KMS-11 (cell line): ENCODE measurements around the gene EDNRB.

Experiments used
- H2AFZ ChIP-seq: fragments of 200-600 bp; sonication (generic); 2 replicates; pipeline ENCODE4 v1.6.1; 2016; ENCODE audit warnings: antibody characterized with exemption, mixed run types, low read depth
- H3K27ac ChIP-seq: fragments of 200-600 bp; sonication (generic); 2 replicates; pipeline ENCODE4 v1.6.1; 2016; ENCODE audit warnings: mild to moderate bottlenecking, mixed run types
- H3K27me3 ChIP-seq: fragments of 200-600 bp; sonication (generic); 2 replicates; pipeline ENCODE4 v1.6.1; 2017; ENCODE audit warnings: mild to moderate bottlenecking, low read depth, mixed run types, moderate library complexity; ENCODE audit not compliant: insufficient read depth
- H3K36me3 ChIP-seq: fragments of 200-600 bp; sonication (generic); 2 replicates; pipeline ENCODE4 v1.6.1; 2017; ENCODE audit warnings: mild to moderate bottlenecking, mixed run types; ENCODE audit not compliant: insufficient read depth
- H3K4me1 ChIP-seq: fragments of 200-600 bp; sonication (generic); 2 replicates; pipeline ENCODE4 v1.6.1; 2016; ENCODE audit warnings: mild to moderate bottlenecking, low read depth, mixed run types; ENCODE audit not compliant: poor library complexity, severe bottlenecking
- H3K4me2 ChIP-seq: fragments of 200-600 bp; sonication (generic); 2 replicates; pipeline ENCODE4 v1.7.0; 2016; ENCODE audit warnings: mild to moderate bottlenecking, mixed run types
- H3K4me3 ChIP-seq: fragments of 200-600 bp; sonication (generic); IDR thresholded peaks from 2 replicates; pipeline ENCODE4 v1.6.1; 2017; ENCODE audit warnings: low read depth, low read length, mixed read lengths; ENCODE audit not compliant: insufficient read depth
- H3K79me2 ChIP-seq: fragments of 200-600 bp; sonication (generic); 2 replicates; pipeline ENCODE4 v1.6.1; 2016; ENCODE audit warnings: low read depth, mixed run types; ENCODE audit not compliant: insufficient read depth
- H3K9ac ChIP-seq: fragments of 200-600 bp; sonication (generic); 2 replicates; pipeline ENCODE4 v1.6.1; 2016; ENCODE audit warnings: mild to moderate bottlenecking, mixed run types
- H4K20me1 ChIP-seq: fragments of 200-600 bp; sonication (generic); 2 replicates; pipeline ENCODE4 v1.6.1; 2016; ENCODE audit warnings: mild to moderate bottlenecking, mixed run types; ENCODE audit not compliant: insufficient read depth
- TF ChIP-seq, protein P1 (sequence below): fragments of 200-600 bp; sonication (generic); conservative IDR thresholded peaks from 2 replicates; pipeline ENCODE4 v1.6.1; 2017; ENCODE audit warnings: low read depth, mild to moderate bottlenecking, antibody characterized with exemption, low read length, moderate library complexity, mixed read lengths

The EDNRB gene

DNA sequence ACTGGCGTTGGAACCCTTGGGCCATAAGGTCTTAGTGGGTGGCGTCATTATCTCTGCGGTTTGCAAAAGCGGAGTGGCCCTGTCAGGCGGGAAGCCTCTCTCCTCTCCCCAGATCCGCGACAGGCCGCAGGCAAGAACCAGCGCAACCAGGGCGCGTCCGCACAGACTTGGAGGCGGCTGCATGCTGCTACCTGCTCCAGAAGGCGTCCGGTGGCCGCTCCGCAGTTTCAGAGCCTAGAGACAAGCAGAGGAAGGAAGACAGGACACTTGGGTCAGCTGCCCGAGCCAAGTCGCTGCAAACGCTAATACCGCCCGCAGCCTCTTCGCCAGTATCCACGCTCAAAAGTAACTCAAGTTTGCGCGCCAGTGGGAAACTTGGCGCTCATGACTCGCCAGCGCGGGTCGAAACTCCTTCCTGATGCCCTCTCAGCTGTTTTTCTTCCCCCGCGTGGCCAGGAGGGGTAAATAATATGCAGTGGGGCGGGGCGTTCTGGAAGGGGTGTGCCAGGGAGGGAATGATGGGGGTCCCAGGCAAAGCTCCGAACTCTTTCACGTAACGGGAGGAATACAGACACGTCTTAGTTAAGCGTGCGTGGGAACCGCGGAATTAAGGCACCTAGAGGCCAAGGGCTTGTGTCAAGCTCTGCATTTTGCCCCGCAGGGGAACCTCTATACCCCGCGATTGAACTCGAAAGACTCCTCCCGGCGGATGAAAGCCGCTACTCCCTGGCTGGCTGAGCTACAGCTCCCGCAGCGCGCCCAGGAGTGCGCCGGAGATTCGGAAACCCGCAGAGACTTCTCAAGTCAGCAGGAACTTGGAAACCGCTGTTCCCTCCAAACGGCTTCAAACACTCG lies at the start of gene EDNRB:
Gene EDNRB, minus strand, starts transcription at position 441 of the 855 bp plus-strand sequence. Its CDS starts 258 bp downstream, at position 183.
- Histone ChIP-seq H3K4me3 (no peak within 1 kb of the TSS), H3K79me2 (no peaks in the 10 kb centered on the region), H2AFZ (peak within 1 kb of the TSS; percentile 90), H3K4me2 (peak within 1 kb of the TSS; percentile 91), H3K9ac (no peak within 1 kb of the TSS; the same call in 1 of the 2 replicates), H3K27me3 (no peaks in the 10 kb centered on the region), H3K27ac (no peak within 1 kb of the TSS), H4K20me1 (no peaks in the 10 kb centered on the region), H3K4me1 (no peaks in the 10 kb centered on the region), H3K36me3 (no peaks in the 10 kb centered on the region)
- TF ChIP-seq, protein P1, sequence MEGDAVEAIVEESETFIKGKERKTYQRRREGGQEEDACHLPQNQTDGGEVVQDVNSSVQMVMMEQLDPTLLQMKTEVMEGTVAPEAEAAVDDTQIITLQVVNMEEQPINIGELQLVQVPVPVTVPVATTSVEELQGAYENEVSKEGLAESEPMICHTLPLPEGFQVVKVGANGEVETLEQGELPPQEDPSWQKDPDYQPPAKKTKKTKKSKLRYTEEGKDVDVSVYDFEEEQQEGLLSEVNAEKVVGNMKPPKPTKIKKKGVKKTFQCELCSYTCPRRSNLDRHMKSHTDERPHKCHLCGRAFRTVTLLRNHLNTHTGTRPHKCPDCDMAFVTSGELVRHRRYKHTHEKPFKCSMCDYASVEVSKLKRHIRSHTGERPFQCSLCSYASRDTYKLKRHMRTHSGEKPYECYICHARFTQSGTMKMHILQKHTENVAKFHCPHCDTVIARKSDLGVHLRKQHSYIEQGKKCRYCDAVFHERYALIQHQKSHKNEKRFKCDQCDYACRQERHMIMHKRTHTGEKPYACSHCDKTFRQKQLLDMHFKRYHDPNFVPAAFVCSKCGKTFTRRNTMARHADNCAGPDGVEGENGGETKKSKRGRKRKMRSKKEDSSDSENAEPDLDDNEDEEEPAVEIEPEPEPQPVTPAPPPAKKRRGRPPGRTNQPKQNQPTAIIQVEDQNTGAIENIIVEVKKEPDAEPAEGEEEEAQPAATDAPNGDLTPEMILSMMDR: no peak

DNA sequence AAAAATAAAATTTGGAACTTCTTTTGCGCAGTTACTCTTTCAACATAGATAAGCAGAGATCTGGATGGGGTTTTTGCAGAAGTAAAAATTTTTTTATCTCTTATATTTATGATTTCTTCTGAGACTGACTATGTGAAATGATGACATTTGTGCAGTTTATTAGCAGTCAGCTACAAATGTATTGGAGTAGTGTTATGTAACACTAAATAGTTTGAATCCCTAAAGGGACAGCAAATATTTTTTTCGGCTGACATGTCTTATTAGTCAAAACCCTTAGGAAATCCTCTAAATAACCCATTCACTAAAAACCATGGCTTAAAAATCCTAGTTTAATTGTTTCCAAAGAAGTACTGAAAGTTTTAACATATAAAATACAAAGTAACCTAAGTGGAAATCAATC lies 48.0 kb upstream of the EDNRB start:
- no peak overlapping the region for H3K4me3 ChIP-seq
- no peaks in the 10 kb centered on the region for H4K20me1 ChIP-seq
- H3K4me1 ChIP-seq: no peaks in the 10 kb centered on the region
- no peak overlapping the region for H3K27ac ChIP-seq
- TF ChIP-seq, protein P1: no peak
- H3K9ac ChIP-seq: no peak overlapping the region
- no peaks in the 10 kb centered on the region for H3K36me3 ChIP-seq
- no peak overlapping the region for H2AFZ ChIP-seq
- no peaks in the 10 kb centered on the region for H3K79me2 ChIP-seq
- H3K4me2 ChIP-seq: no peak overlapping the region
- H3K27me3 ChIP-seq: no peaks in the 10 kb centered on the region

DNA sequence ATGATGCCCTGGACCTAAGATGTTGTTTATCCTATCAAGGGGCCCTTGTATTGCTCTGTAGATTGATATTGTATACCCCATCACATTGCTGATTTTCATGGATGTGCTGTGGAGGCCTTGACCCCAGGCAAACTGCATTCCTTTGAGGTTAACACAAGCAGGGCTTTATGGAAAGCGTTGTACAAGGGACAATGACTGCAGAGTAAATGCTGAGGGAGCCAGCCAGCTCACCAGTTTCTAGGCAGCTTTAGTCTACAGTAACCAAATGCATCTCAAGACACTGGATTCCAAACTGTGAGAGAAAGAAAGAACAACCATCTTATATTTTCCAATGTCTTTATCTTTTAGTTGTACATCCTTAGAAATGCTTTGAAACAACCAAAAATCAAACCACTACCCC lies 34.1 kb upstream of the EDNRB start:
- Histone ChIP-seq H2AFZ (no peak overlapping the region), H3K79me2 (no peaks in the 10 kb centered on the region), H3K27me3 (no peaks in the 10 kb centered on the region), H4K20me1 (no peaks in the 10 kb centered on the region), H3K36me3 (no peaks in the 10 kb centered on the region), H3K4me2 (no peak overlapping the region), H3K4me3 (no peak overlapping the region), H3K9ac (no peak overlapping the region), H3K27ac (no peak overlapping the region), H3K4me1 (no peaks in the 10 kb centered on the region)
- TF ChIP-seq, protein P1: no peak

DNA sequence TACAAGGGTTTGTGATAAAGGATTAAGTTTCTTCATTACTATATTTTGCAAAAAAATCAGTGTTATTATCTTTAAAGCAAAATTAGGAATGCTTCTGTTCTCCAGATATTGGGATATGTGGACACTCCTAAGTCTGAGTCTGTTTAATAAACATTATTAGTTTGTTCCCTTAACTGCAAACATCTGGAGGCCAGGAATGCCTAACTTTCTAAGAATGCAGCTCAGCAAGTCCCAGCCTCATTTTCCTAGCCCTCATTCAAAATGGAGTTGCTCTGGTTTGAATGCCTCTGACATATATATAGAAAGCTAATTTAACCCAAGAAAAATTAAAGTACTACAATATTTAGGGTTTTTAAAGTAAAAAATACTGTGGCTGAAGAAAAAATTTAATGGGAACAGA lies 33.6 kb upstream of the EDNRB start:
- Histone ChIP-seq H3K27me3 (no peaks in the 10 kb centered on the region), H2AFZ (no peak overlapping the region), H3K9ac (no peak overlapping the region), H3K79me2 (no peaks in the 10 kb centered on the region), H3K36me3 (no peaks in the 10 kb centered on the region), H3K4me3 (no peak overlapping the region), H3K4me1 (no peaks in the 10 kb centered on the region), H4K20me1 (no peaks in the 10 kb centered on the region), H3K27ac (no peak overlapping the region), H3K4me2 (no peak overlapping the region)
- TF ChIP-seq, protein P1: no peak
